K562 (cell line): ENCODE data around the gene RBPMS2. TPM values are rescaled to one million over a fixed set of nuclear protein-coding genes. Genes with fewer than 3 reads are reported as not detected.

Experiments
- CTCF ChIP-seq, 3 experiments: IDR thresholded peaks in 2 of 3; conservative IDR thresholded peaks in 1 of 3; 2 replicates each; pipeline ENCODE4 v1.5.1; 2011 to 2012; ENCODE audit warnings: low read length in 3 of 3, mild to moderate bottlenecking in 3 of 3, control low read depth in 2 of 3, improper control_type of control experiment in 1 of 3, inconsistent platforms in 1 of 3, low read depth in 1 of 3, mixed read lengths in 1 of 3, moderate library complexity in 1 of 3; ENCODE audit not compliant: insufficient read depth in 2 of 3
- DLX4 ChIP-seq: fragments of 250-450 bp; sonication (Bioruptor Pico); IDR thresholded peaks from 2 replicates; pipeline ENCODE4 v1.6.1; 2021; ENCODE audit warnings: mild to moderate bottlenecking
- MGA ChIP-seq: fragments of 450-650 bp; IDR thresholded peaks from 2 replicates; pipeline ENCODE4 v1.6.1; 2016; ENCODE audit warnings: mild to moderate bottlenecking, moderate library complexity
- NFYB ChIP-seq: IDR thresholded peaks from 2 replicates; pipeline ENCODE4 v1.6.1; 2011; ENCODE audit warnings: mild to moderate bottlenecking, moderate library complexity; ENCODE audit not compliant: insufficient read length; ENCODE audit errors: extremely low read depth
- PHF20 ChIP-seq: fragments of 450-650 bp; IDR thresholded peaks from 2 replicates; pipeline ENCODE4 v1.6.1; 2018; ENCODE audit not compliant: partially characterized antibody
- polyA plus RNA-seq, 8 experiments: library from polyadenylated mRNA; depleted of rRNA in 4 of 8; stranded (reverse) in 5 of 8; unstranded in 3 of 8; fragments of >200 nt; fragmentation: Nextera tagmentation in 2 of 8; fragmentation: Illumina TruSeq in 1 of 8; extraction: Ambion mirVana in 2 of 8; extraction: Trizol in 1 of 8; gene quantifications; 2 replicates each; pipeline versions ENCODE4 v1.2.1 to v1.2.3, GENCODE V29; 2011 to 2014; ENCODE audit warnings: inconsistent platforms in 1 of 8, missing spikeins in 1 of 8
- total RNA-seq, 7 experiments: library from RNA; depleted of rRNA in 6 of 7; stranded (reverse); fragments of >200 nt in 6 of 7; fragmentation: Illumina TruSeq in 2 of 7; extraction: Trizol in 2 of 7; gene quantifications; 2 replicates each; pipeline versions ENCODE4 v1.2.1 to v1.2.3, GENCODE V29; 2011 to 2021; ENCODE audit warnings: low replicate concordance in 1 of 7

Gene RBPMS2
- total and polyA plus RNA-seq, 9 of the 15 experiments (the other 6 are each of a cell fraction or from before 2014, with no cell fraction given), result 0.11 to 2.6 (median 0.37) TPM; not detected in 1

GRCh38 chr15:64731012-64731804 lies 44.2 kb downstream of the RBPMS2 start (continued):
- TF ChIP-seq DLX4 (no peak), NFYB (no peak), CTCF (IDR thresholded peaks at IDR 0.05 in 2 of 3, conservative IDR thresholded peaks at IDR 0.05 in 1 of 3; ENCODE audit: insufficient read depth in 2 of 3, low read depth in 1 of 3, low read length in 3 of 3) (peak; percentile 93 to 96 (median 94)), MGA (no peak), PHF20 (no peak)
- TF ChIP-seq, all 486 proteins: peak for 22
